Aorta (tissue), 5 donors: ENCODE results near the gene ARSB. TPM values are rescaled to one million over a fixed set of nuclear protein-coding genes. Genes with fewer than 3 reads are reported as not detected.
A peak's percentile ranks its signal among the peaks of the same experiment; 100 is the strongest.
"Not testable (repeated sequence)": the region's sequence is repeated elsewhere in the genome, so short reads cannot be mapped to it uniquely, and the experiment has no call there.

Experiments
- ATAC-seq: fragments of 200-7000 bp; cut with Tn5 transposase; one replicate; pipeline ENCODE4 v1.9.1; 2022; ENCODE audit warnings: moderate library complexity; ENCODE audit not compliant: low FRiP score
- DNase-seq, 2 donors: peaks; one replicate each; pipeline ENCODE4 v3.0.0-alpha.2; 2020
- H3K27ac ChIP-seq, 2 donors: one replicate each; pipeline ENCODE4 v1.5.1; 2013; ENCODE audit warnings: low read length in 2 of 2, mild to moderate bottlenecking in 2 of 2, moderate library complexity in 2 of 2, control low read depth in 1 of 2, inconsistent platforms in 1 of 2, low read depth in 1 of 2
- H3K27me3 ChIP-seq, 2 donors: one replicate each; pipeline ENCODE4 v1.6.1; 2013; ENCODE audit warnings: control low read depth in 1 of 2, low read length in 1 of 2, mild to moderate bottlenecking in 1 of 2, moderate library complexity in 1 of 2; ENCODE audit not compliant: insufficient read depth in 2 of 2, control insufficient read depth in 1 of 2
- H3K36me3 ChIP-seq, 2 donors: one replicate each; pipeline ENCODE4 v1.6.1; 2013; ENCODE audit warnings: control low read depth in 1 of 2, low read length in 1 of 2, mild to moderate bottlenecking in 1 of 2; ENCODE audit not compliant: insufficient read depth in 2 of 2, control insufficient read depth in 1 of 2
- H3K4me1 ChIP-seq, 2 donors: one replicate each; pipeline ENCODE4 v1.6.1; 2013; ENCODE audit warnings: low read length in 2 of 2, control low read depth in 1 of 2, mild to moderate bottlenecking in 1 of 2, moderate library complexity in 1 of 2; ENCODE audit not compliant: insufficient read depth in 2 of 2, control insufficient read depth in 1 of 2
- H3K4me3 ChIP-seq, 2 donors: one replicate each; pipeline ENCODE4 v1.5.1; 2013; ENCODE audit warnings: low read length in 2 of 2, control low read depth in 1 of 2, mild to moderate bottlenecking in 1 of 2
- H3K9me3 ChIP-seq: one replicate; pipeline ENCODE4 v1.6.1; 2013; ENCODE audit warnings: mild to moderate bottlenecking, low read length; ENCODE audit not compliant: control insufficient read depth
- WGBS, 2 donors: extraction: QIAGEN DNeasy Blood & Tissue Kit; methylation state at CpG; one replicate each; pipeline ENCODE4 v1.1.7; 2013; 5-methylcytosine and 5-hydroxymethylcytosine counted together
- intact Hi-C, 2 donors: fragments of 100-400 bp; cut with DNase I; formaldehyde crosslinking; loops; one replicate each; pipeline versions ENCODE4 v1.14.2 to v1.15.0; 2022
- polyA plus RNA-seq, 2 donors: library from polyadenylated mRNA; stranded (reverse); fragments of 200-250 nt; gene quantifications; one replicate each; pipeline ENCODE4 v1.2.3, GENCODE V29; 2013
- total RNA-seq, 2 donors: library from RNA; stranded (reverse); fragmentation: NEBNext Ultra II Directional; extraction: Animal tissue kit (Norgen Biotek cat#: 25700); gene quantifications; one replicate each; pipeline ENCODE4 v1.2.1, GENCODE V29; 2021
- donor health status: healthy with polysubstance abuse.
- donor health status: Bipolar disorder and iron deficiency.
- donor health status: DM: no; HTN: no; CAD: no.
- donor health status: DM: no; HTN: no; CAD: no.
- donor health status: DM: yes; HTN: yes; CAD: no.

ARSB gene
- total and polyA plus RNA-seq, 4 donors, result 3.5 to 17.2 (median 12.0) TPM

GRCh38 chr5:78744951-78745534 lies 240.1 kb downstream of the ARSB start:
- Histone ChIP-seq H3K4me3 (no peak overlapping the region), H3K27me3 (no peaks in the 10 kb centered on the region), H3K36me3 (no peaks in the 10 kb centered on the region), H3K9me3 (no peaks in the 10 kb centered on the region), H3K4me1 (peaks cover 3 to 10% of the 10 kb centered on the region in 2 donors), H3K27ac (no peak overlapping the region)
- ATAC-seq (peak; percentile 31), DNase-seq (no peak)
- WGBS, 2 donors, result 8 to 10% methylated on average over 3 of the region's 3 CpGs
- intact Hi-C loops, result loop anchor here (5.0 to 10.0 kb wide), 3 partner anchors 98 to 220 kb away; partner anchors contain the start of gene LHFPL2 (in 1 of the 2)

GRCh38 chr5:78741019-78741418 lies 244.1 kb downstream of the ARSB start:
- Histone ChIP-seq H3K36me3 (no peaks in the 10 kb centered on the region), H3K27me3 (no peaks in the 10 kb centered on the region), H3K4me3 (no peak overlapping the region), H3K27ac (no peak overlapping the region), H3K4me1 (peaks cover 3 to 7% of the 10 kb centered on the region in 2 donors), H3K9me3 (no peaks in the 10 kb centered on the region)
- no peak for ATAC-seq
- intact Hi-C loops, result loop anchor here (10.0 kb wide), 2 partner anchors 206 to 216 kb away; no protein-coding TSS in a partner anchor
- WGBS, 2 donors, result 54 to 56% methylated on average over 1 of the region's 1 CpG
- no peak for DNase-seq

GRCh38 chr5:78738693-78739300 lies 246.3 kb downstream of the ARSB start:
- Histone ChIP-seq H3K27me3 (no peaks in the 10 kb centered on the region), H3K4me3 (no peak overlapping the region), H3K9me3 (no peaks in the 10 kb centered on the region), H3K4me1 (no peaks in the 10 kb centered on the region), H3K27ac (no peak overlapping the region), H3K36me3 (no peaks in the 10 kb centered on the region)
- intact Hi-C loops, result no loop called here
- ATAC-seq (no peak), DNase-seq (no peak)
- WGBS, 2 donors, result 55 to 59% methylated on average over 4 of the region's 4 CpGs

GRCh38 chr5:78738104-78738503 lies 247.0 kb downstream of the ARSB start:
- no peaks in the 10 kb centered on the region for H3K4me1 ChIP-seq
- H3K36me3 ChIP-seq, result no peaks in the 10 kb centered on the region
- DNase-seq (no peak), ATAC-seq (no peak)
- H3K27me3 ChIP-seq, result no peaks in the 10 kb centered on the region
- no peak overlapping the region for H3K27ac ChIP-seq
- no peaks in the 10 kb centered on the region for H3K9me3 ChIP-seq
- H3K4me3 ChIP-seq, result no peak overlapping the region
- intact Hi-C loops, result no loop called here
- WGBS, 2 donors, result 96 to 99% methylated on average over 3 of the region's 3 CpGs

- Histone ChIP-seq H3K27me3 (no peaks in the 10 kb centered on the region), H3K4me1 (no peaks in the 10 kb centered on the region), H3K36me3 (no peaks in the 10 kb centered on the region), H3K4me3 (no peak overlapping the region), H3K9me3 (no peaks in the 10 kb centered on the region), H3K27ac (no peak overlapping the region)
- DNase-seq (no peak), ATAC-seq (no peak)
- intact Hi-C loops, result no loop called here
- WGBS, 2 donors, result 97 to 98% methylated on average over 4 of the region's 4 CpGs
These were observed 249.2 kb downstream of the ARSB start for GRCh38 chr5:78735834-78736463.

- Histone ChIP-seq H3K27ac (no peak overlapping the region), H3K4me1 (no peaks in the 10 kb centered on the region), H3K4me3 (no peak overlapping the region), H3K9me3 (no peaks in the 10 kb centered on the region), H3K36me3 (no peaks in the 10 kb centered on the region), H3K27me3 (no peaks in the 10 kb centered on the region)
- 94 to 99% methylated on average over 2 of the region's 2 CpGs for WGBS, 2 donors
- ATAC-seq (no peak), DNase-seq (no peak)
- intact Hi-C loops, result no loop called here
These were observed 250.2 kb downstream of the ARSB start for GRCh38 chr5:78734950-78735349.

- H3K36me3 ChIP-seq, result no peaks in the 10 kb centered on the region
- intact Hi-C loops, result no loop called here
- no peaks in the 10 kb centered on the region for H3K9me3 ChIP-seq
- no peak overlapping the region for H3K4me3 ChIP-seq
- no peaks in the 10 kb centered on the region for H3K4me1 ChIP-seq
- H3K27ac ChIP-seq, result no peak overlapping the region
- DNase-seq (no peak), ATAC-seq (no peak)
- no peaks in the 10 kb centered on the region for H3K27me3 ChIP-seq
- 87 to 93% methylated on average over 4 of the region's 4 CpGs for WGBS, 2 donors
These were observed 250.8 kb downstream of the ARSB start for GRCh38 chr5:78734094-78734845.

GRCh38 chr5:78732721-78733120 lies 252.4 kb downstream of the ARSB start:
- ATAC-seq, H3K36me3 ChIP-seq, H3K27me3 ChIP-seq, H3K27ac ChIP-seq, H3K4me1 ChIP-seq, H3K9me3 ChIP-seq, H3K4me3 ChIP-seq, DNase-seq, intact Hi-C loops: not testable (repeated sequence)
- whole genome bisulfite sequencing, 2 donors, result 96 to 98% methylated on average over 6 of the region's 6 CpGs
